ENCODE results near the gene UPP2.

- no peak for TF ChIP-seq CTCF (IDR thresholded peaks at IDR 0.05)
- no peak for TF ChIP-seq POLR2AphosphoS5 (IDR thresholded peaks at IDR 0.05)
Measured at GRCh38 chr2:158102446-158102845, 770 bp downstream of the UPP2 start.
